ENCODE data around the gene CADM2. TPM values are rescaled to one million over a fixed set of nuclear protein-coding genes. Genes with fewer than 3 reads are reported as not detected.
"Not testable (repeated sequence)": the region's sequence is repeated elsewhere in the genome, so short reads cannot be mapped to it uniquely, and the experiment has no call there.

The CADM2 gene
- total RNA-seq: 5.1 TPM

- peak in 2 of 3 donors; percentile 91 to 94 for DNase-seq (ENCODE audit: low read depth in 2 of 3, low spot score in 2 of 3)
These were observed at the start of gene CADM2 for GRCh38 chr3:84958495-84959469. TSS of gene CADM2 (plus strand) at chr3:84958989.

GRCh38 chr3:84918592-84918991 is 40.2 kb upstream of the CADM2 start:
- DNase-seq (ENCODE audit: low read depth in 2 of 3, low spot score in 2 of 3): not testable (repeated sequence)

- DNase-seq (ENCODE audit: low read depth in 2 of 3, low spot score in 2 of 3): no peak
These were observed 36.1 kb upstream of the CADM2 start for GRCh38 chr3:84922682-84923081.

GRCh38 chr3:84925571-84925970 is 33.2 kb upstream of the CADM2 start:
- DNase-seq (ENCODE audit: low read depth in 2 of 3, low spot score in 2 of 3): no peak

GRCh38 chr3:84943379-84943778 is 15.4 kb upstream of the CADM2 start:
- no peak for DNase-seq (ENCODE audit: low read depth in 2 of 3, low spot score in 2 of 3)

- DNase-seq (ENCODE audit: low read depth in 2 of 3, low spot score in 2 of 3): peak in 1 of 3 donors; percentile 20
These were observed 12.5 kb upstream of the CADM2 start for GRCh38 chr3:84946240-84946639.

GRCh38 chr3:84959470-84960271 is 882 bp downstream of the CADM2 start:
- no peak for DNase-seq (ENCODE audit: low read depth in 2 of 3, low spot score in 2 of 3)

GRCh38 chr3:84960581-84960980 is 1.8 kb downstream of the CADM2 start:
- DNase-seq (ENCODE audit: low read depth in 2 of 3, low spot score in 2 of 3): no peak

GRCh38 chr3:84961011-84961410 is 2.2 kb downstream of the CADM2 start:
- no peak for DNase-seq (ENCODE audit: low read depth in 2 of 3, low spot score in 2 of 3)

GRCh38 chr3:84961521-84962255 is 2.9 kb downstream of the CADM2 start:
- peak in 1 of 3 donors; percentile 20 for DNase-seq (ENCODE audit: low read depth in 2 of 3, low spot score in 2 of 3)

- no peak for DNase-seq (ENCODE audit: low read depth in 2 of 3, low spot score in 2 of 3)
These were observed 3.6 kb downstream of the CADM2 start for GRCh38 chr3:84962415-84962814.

GRCh38 chr3:84963137-84963536 is 4.3 kb downstream of the CADM2 start:
- no peak for DNase-seq (ENCODE audit: low read depth in 2 of 3, low spot score in 2 of 3)

- peak in 2 of 3 donors; percentile 57 to 68 for DNase-seq (ENCODE audit: low read depth in 2 of 3, low spot score in 2 of 3)
These were observed 6.4 kb downstream of the CADM2 start for GRCh38 chr3:84965141-84965540.

GRCh38 chr3:84967767-84968581 is 9.2 kb downstream of the CADM2 start:
- DNase-seq (ENCODE audit: low read depth in 2 of 3, low spot score in 2 of 3): no peak

- DNase-seq (ENCODE audit: low read depth in 2 of 3, low spot score in 2 of 3): no peak
These were observed 10.0 kb downstream of the CADM2 start for GRCh38 chr3:84968701-84969235.

GRCh38 chr3:84974347-84974746 is 15.6 kb downstream of the CADM2 start:
- no peak for DNase-seq (ENCODE audit: low read depth in 2 of 3, low spot score in 2 of 3)

- DNase-seq (ENCODE audit: low read depth in 2 of 3, low spot score in 2 of 3): no peak
These were observed 18.2 kb downstream of the CADM2 start for GRCh38 chr3:84977021-84977420.

GRCh38 chr3:84978843-84979242 is 20.1 kb downstream of the CADM2 start:
- no peak for DNase-seq (ENCODE audit: low read depth in 2 of 3, low spot score in 2 of 3)

GRCh38 chr3:84980011-84980410 is 21.2 kb downstream of the CADM2 start:
- no peak for DNase-seq (ENCODE audit: low read depth in 2 of 3, low spot score in 2 of 3)

- no peak for DNase-seq (ENCODE audit: low read depth in 2 of 3, low spot score in 2 of 3)
These were observed 21.7 kb downstream of the CADM2 start for GRCh38 chr3:84980456-84980855.
